GM12878 (cell line): Measurements from ENCODE around the gene MFSD6. TPM values are rescaled to one million over a fixed set of nuclear protein-coding genes. Genes with fewer than 3 reads are reported as not detected.

Experiments used
- ATF7 ChIP-seq: fragments of 450-650 bp; IDR thresholded peaks from 2 replicates; pipeline ENCODE4 v1.6.1; 2016; ENCODE audit warnings: low read depth, mild to moderate bottlenecking
- BHLHE40 ChIP-seq, 2 experiments: fragments of 450-650 bp in 1 of 2; IDR thresholded peaks; 2 replicates each; pipeline ENCODE4 v1.6.1; 2011 to 2017; ENCODE audit warnings: low read depth in 2 of 2, borderline replicate concordance in 1 of 2, improper control_type of control experiment in 1 of 2, low read length in 1 of 2, mild to moderate bottlenecking in 1 of 2
- HDAC6 ChIP-seq: fragments of 200-600 bp; sonication (generic); IDR thresholded peaks from one replicate; pipeline ENCODE4 v1.8.0; 2017; ENCODE audit warnings: antibody characterized with exemption; ENCODE audit not compliant: unreplicated experiment
- MLLT1 ChIP-seq: fragments of 450-650 bp; IDR thresholded peaks from 2 replicates; pipeline ENCODE4 v1.6.1; 2016; ENCODE audit warnings: mild to moderate bottlenecking
- MTA2 ChIP-seq: fragments of 450-650 bp; IDR thresholded peaks from 2 replicates; pipeline ENCODE4 v1.6.1; 2016; ENCODE audit warnings: low read depth, mild to moderate bottlenecking, moderate library complexity
- NKRF ChIP-seq: fragments of 450-650 bp; conservative IDR thresholded peaks from 2 replicates; pipeline ENCODE4 v1.6.1; 2017; ENCODE audit warnings: mild to moderate bottlenecking, moderate library complexity
- POLR2AphosphoS5 ChIP-seq: IDR thresholded peaks from 2 replicates; pipeline ENCODE4 v1.6.1; 2011; ENCODE audit warnings: mild to moderate bottlenecking, low read length, inconsistent platforms
- SMAD5 ChIP-seq: IDR thresholded peaks from 2 replicates; pipeline ENCODE4 v1.6.1; 2016; ENCODE audit warnings: antibody characterized with exemption, low read depth
- TAF1 ChIP-seq: IDR thresholded peaks from 2 replicates; pipeline ENCODE4 v1.6.1; 2011; ENCODE audit warnings: mild to moderate bottlenecking, low read depth, low read length, borderline replicate concordance
- TCF3 ChIP-seq: IDR thresholded peaks from 2 replicates; pipeline ENCODE4 v1.6.1; 2012; ENCODE audit warnings: low read depth, mild to moderate bottlenecking, low read length, borderline replicate concordance; ENCODE audit not compliant: insufficient read depth
- ZBTB4 ChIP-seq: fragments of 450-650 bp; formaldehyde crosslinking; IDR thresholded peaks from 2 replicates; pipeline ENCODE4 v1.4.0; 2022; ENCODE audit warnings: mild to moderate bottlenecking, moderate library complexity
- ZBTB40 ChIP-seq: fragments of 450-650 bp; IDR thresholded peaks from 2 replicates; pipeline ENCODE4 v1.6.1; 2016; ENCODE audit warnings: mild to moderate bottlenecking, moderate library complexity, borderline replicate concordance
- ZSCAN29 ChIP-seq: fragments of 450-650 bp; IDR thresholded peaks from 2 replicates; pipeline ENCODE4 v1.6.1; 2017; ENCODE audit warnings: mild to moderate bottlenecking, moderate library complexity
- polyA plus RNA-seq, 11 experiments: library from polyadenylated mRNA; depleted of rRNA in 4 of 11; unstranded in 6 of 11; stranded (reverse) in 5 of 11; fragments of >200 nt; fragmentation: Nextera tagmentation in 4 of 11; fragmentation: Illumina TruSeq in 1 of 11; extraction: Ambion mirVana in 4 of 11; extraction: Trizol in 1 of 11; gene quantifications; 1 replicate in 1 of 11; 2 replicates in 10 of 11; pipeline versions ENCODE4 v1.2.1 to v1.2.3, GENCODE V29; 2011 to 2016; ENCODE audit warnings: inconsistent platforms in 2 of 11, missing spikeins in 2 of 11, low read depth in 1 of 11
- total RNA-seq, 4 experiments: library from RNA; depleted of rRNA in 3 of 4; stranded (reverse); fragments of >200 nt in 3 of 4; fragmentation: Illumina TruSeq in 1 of 4; extraction: Trizol in 1 of 4; gene quantifications; 2 replicates each; pipeline versions ENCODE4 v1.2.1 to v1.2.3, GENCODE V29; 2013 to 2021

The MFSD6 gene
- total and polyA plus RNA-seq, 10 of the 15 experiments (the other 5 are each of a cell fraction or from before 2014, with no cell fraction given): 6.7 to 42.6 (median 24.2) TPM

GRCh38 chr2:190407662-190408537 is at the start of gene MFSD6 (continued):
- no peak for TF ChIP-seq ZBTB4
- no peak for TF ChIP-seq POLR2AphosphoS5
- no peak for TF ChIP-seq MLLT1
- peak; percentile 32; the same call in 1 of the 2 replicates for TF ChIP-seq SMAD5
- 0 out of 2 replicates have a peak, but pooled peaks have one; percentile 43 for TF ChIP-seq ZSCAN29
- TF ChIP-seq TAF1: no peak; the same call in 1 of the 2 replicates
- no peak for TF ChIP-seq TCF3
- peak; percentile 47; the same call in 1 of the 2 replicates for TF ChIP-seq NKRF
- TF ChIP-seq BHLHE40 (IDR thresholded peaks at IDR 0.05; ENCODE audit: borderline replicate concordance in 1 of 2, low read depth in 2 of 2, low read length in 1 of 2): 0 out of 4 replicates have a peak, but pooled peaks of 1 of the 2 experiments have one; percentile 17
- TF ChIP-seq MTA2: no peak
- TF ChIP-seq ATF7: no peak
- TF ChIP-seq ZBTB40: peak; percentile 41; the same call in 1 of the 2 replicates
- no peak for TF ChIP-seq HDAC6
